ENCODE data around the gene SF3A2.

Gene SF3A2

GRCh38 chr19:2246014-2246620 is 9.5 kb downstream of the SF3A2 start:
- peaks cover 18% of the 10 kb centered on the region for H3K36me3 ChIP-seq (ENCODE audit: control insufficient read depth, insufficient read depth, low read length)
- H3K4ac ChIP-seq (ENCODE audit: low read depth, low read length), result no peak overlapping the region
- H2AK5ac ChIP-seq (ENCODE audit: low read length), result no peak overlapping the region
- H3K18ac ChIP-seq (ENCODE audit: low read length), result no peak overlapping the region
- H4K5ac ChIP-seq (ENCODE audit: low read length), result no peak overlapping the region
- no peak overlapping the region for H3K4me2 ChIP-seq (ENCODE audit: low read length)
- H3K9ac ChIP-seq (ENCODE audit: low read length), result no peak overlapping the region
- H3K79me1 ChIP-seq (ENCODE audit: low read length), result peaks cover 11% of the 10 kb centered on the region
- no peak overlapping the region for H3K27ac ChIP-seq (ENCODE audit: low read depth, low read length)
- H2BK120ac ChIP-seq (ENCODE audit: low read depth, low read length), result no peak overlapping the region
- H3K79me2 ChIP-seq (ENCODE audit: control insufficient read depth, insufficient read depth, low read length), result peaks cover 26% of the 10 kb centered on the region
- no peak overlapping the region for H2BK5ac ChIP-seq (ENCODE audit: low read length)
- H3K4me3 ChIP-seq (ENCODE audit: low read length), result no peak overlapping the region
- no peaks in the 10 kb centered on the region for H3K27me3 ChIP-seq (ENCODE audit: insufficient read depth, low read length, poor library complexity)
- no peak overlapping the region for H2BK15ac ChIP-seq (replicated peaks; ENCODE audit: low read depth)
- no peak overlapping the region for H3K23ac ChIP-seq (ENCODE audit: low read length)
- no CpG with 5 or more reads among the region's 25 CpGs for WGBS (ENCODE audit: extremely low coverage, insufficient coverage, low lambda C conversion rate)
- no peak overlapping the region for H3K56ac ChIP-seq (ENCODE audit: low read length)
- H4K8ac ChIP-seq (ENCODE audit: low read depth, low read length), result no peak overlapping the region
- no peak for DNase-seq
- no peaks in the 10 kb centered on the region for H3K4me1 ChIP-seq (ENCODE audit: control insufficient read depth, low read depth, low read length)

DNA sequence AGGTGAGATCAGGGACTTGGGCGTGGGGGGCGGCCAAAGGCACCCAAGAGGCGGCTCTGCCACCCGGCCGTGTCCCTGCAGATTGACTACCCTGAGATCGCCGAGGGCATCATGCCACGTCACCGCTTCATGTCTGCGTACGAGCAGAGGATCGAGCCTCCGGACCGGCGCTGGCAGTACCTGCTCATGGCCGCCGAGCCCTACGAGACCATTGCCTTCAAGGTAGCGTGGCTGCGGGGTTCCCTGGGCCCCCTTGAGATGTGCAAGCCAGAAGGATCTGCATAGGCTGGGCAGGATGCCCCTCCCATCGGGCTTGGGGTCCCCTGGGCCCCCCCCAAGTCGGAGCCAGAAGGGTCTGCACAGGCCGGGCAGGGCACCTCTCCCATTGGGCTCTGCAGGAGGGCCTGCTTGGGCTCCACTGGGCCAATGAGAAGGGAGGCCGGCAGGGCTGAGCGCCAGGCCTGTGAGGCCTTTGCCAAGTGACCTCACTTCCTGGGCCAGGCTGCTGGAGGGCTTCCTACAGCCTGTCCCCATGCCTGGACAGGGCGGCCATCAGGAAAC is 10.3 kb downstream of the SF3A2 start:
- H2BK120ac ChIP-seq (ENCODE audit: low read depth, low read length), result no peak overlapping the region
- no peak overlapping the region for H3K4ac ChIP-seq (ENCODE audit: low read depth, low read length)
- WGBS (ENCODE audit: extremely low coverage, insufficient coverage, low lambda C conversion rate), result no CpG with 5 or more reads among the region's 26 CpGs
- no peak for DNase-seq
- H2AK5ac ChIP-seq (ENCODE audit: low read length), result no peak overlapping the region
- H3K9ac ChIP-seq (ENCODE audit: low read length), result no peak overlapping the region
- no peak overlapping the region for H2BK15ac ChIP-seq (replicated peaks; ENCODE audit: low read depth)
- H3K4me1 ChIP-seq (ENCODE audit: control insufficient read depth, low read depth, low read length), result no peaks in the 10 kb centered on the region
- peaks cover 18% of the 10 kb centered on the region for H3K36me3 ChIP-seq (ENCODE audit: control insufficient read depth, insufficient read depth, low read length)
- H2BK5ac ChIP-seq (ENCODE audit: low read length), result no peak overlapping the region
- H3K4me3 ChIP-seq (ENCODE audit: low read length), result no peak overlapping the region
- peaks cover 18% of the 10 kb centered on the region for H3K79me2 ChIP-seq (ENCODE audit: control insufficient read depth, insufficient read depth, low read length)
- H4K8ac ChIP-seq (ENCODE audit: low read depth, low read length), result no peak overlapping the region
- H3K79me1 ChIP-seq (ENCODE audit: low read length), result peaks cover 11% of the 10 kb centered on the region
- H3K27me3 ChIP-seq (ENCODE audit: insufficient read depth, low read length, poor library complexity), result no peaks in the 10 kb centered on the region
- H3K27ac ChIP-seq (ENCODE audit: low read depth, low read length), result no peak overlapping the region
- no peak overlapping the region for H3K18ac ChIP-seq (ENCODE audit: low read length)
- no peak overlapping the region for H4K5ac ChIP-seq (ENCODE audit: low read length)
- no peak overlapping the region for H3K56ac ChIP-seq (ENCODE audit: low read length)
- no peak overlapping the region for H3K4me2 ChIP-seq (ENCODE audit: low read length)
- no peak overlapping the region for H3K23ac ChIP-seq (ENCODE audit: low read length)

DNA sequence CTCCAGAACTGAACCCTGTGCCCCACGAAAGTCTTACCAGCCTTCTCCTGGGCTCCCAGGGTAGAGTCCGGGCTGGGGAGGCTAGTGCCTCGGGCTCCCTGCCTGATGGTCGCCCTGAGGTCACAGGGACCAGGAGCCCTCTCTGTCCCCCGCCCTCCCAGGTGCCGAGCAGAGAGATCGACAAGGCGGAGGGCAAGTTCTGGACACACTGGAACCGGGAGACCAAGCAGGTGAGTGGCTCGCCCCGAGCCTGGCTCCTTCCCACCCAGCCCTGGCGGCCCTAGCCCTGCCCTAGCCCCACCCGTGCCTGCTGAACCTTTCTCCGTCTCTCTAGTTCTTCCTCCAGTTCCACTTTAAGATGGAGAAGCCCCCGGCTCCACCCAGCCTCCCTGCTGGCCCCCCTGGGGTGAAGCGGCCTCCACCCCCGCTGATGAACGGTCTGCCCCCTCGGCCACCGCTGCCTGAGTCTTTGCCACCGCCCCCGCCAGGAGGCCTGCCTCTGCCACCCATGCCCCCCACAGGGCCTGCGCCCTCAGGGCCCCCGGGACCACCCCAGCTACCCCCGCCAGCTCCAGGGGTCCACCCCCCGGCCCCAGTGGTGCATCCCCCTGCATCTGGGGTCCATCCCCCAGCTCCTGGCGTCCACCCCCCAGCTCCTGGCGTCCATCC is 10.9 kb downstream of the SF3A2 start:
- Histone ChIP-seq H2BK15ac (replicated peaks; ENCODE audit: low read depth) (no peak overlapping the region), H3K4ac (ENCODE audit: low read depth, low read length) (no peak overlapping the region), H3K9ac (ENCODE audit: low read length) (no peak overlapping the region), H3K36me3 (ENCODE audit: control insufficient read depth, insufficient read depth, low read length) (peaks cover 18% of the 10 kb centered on the region), H2BK5ac (ENCODE audit: low read length) (no peak overlapping the region), H4K5ac (ENCODE audit: low read length) (no peak overlapping the region), H3K79me2 (ENCODE audit: control insufficient read depth, insufficient read depth, low read length) (peaks cover 11% of the 10 kb centered on the region), H2AK5ac (ENCODE audit: low read length) (no peak overlapping the region), H3K4me3 (ENCODE audit: low read length) (no peak overlapping the region), H3K23ac (ENCODE audit: low read length) (no peak overlapping the region), H3K18ac (ENCODE audit: low read length) (no peak overlapping the region), H3K56ac (ENCODE audit: low read length) (no peak overlapping the region), H3K4me1 (ENCODE audit: control insufficient read depth, low read depth, low read length) (no peaks in the 10 kb centered on the region), H4K8ac (ENCODE audit: low read depth, low read length) (no peak overlapping the region), H3K4me2 (ENCODE audit: low read length) (no peak overlapping the region), H2BK120ac (ENCODE audit: low read depth, low read length) (no peak overlapping the region), H3K27ac (ENCODE audit: low read depth, low read length) (no peak overlapping the region), H3K79me1 (ENCODE audit: low read length) (peaks cover 11% of the 10 kb centered on the region), H3K27me3 (ENCODE audit: insufficient read depth, low read length, poor library complexity) (no peaks in the 10 kb centered on the region)
- DNase-seq, result no peak
- no CpG with 5 or more reads among the region's 28 CpGs for whole genome bisulfite sequencing (ENCODE audit: extremely low coverage, insufficient coverage, low lambda C conversion rate)

DNA sequence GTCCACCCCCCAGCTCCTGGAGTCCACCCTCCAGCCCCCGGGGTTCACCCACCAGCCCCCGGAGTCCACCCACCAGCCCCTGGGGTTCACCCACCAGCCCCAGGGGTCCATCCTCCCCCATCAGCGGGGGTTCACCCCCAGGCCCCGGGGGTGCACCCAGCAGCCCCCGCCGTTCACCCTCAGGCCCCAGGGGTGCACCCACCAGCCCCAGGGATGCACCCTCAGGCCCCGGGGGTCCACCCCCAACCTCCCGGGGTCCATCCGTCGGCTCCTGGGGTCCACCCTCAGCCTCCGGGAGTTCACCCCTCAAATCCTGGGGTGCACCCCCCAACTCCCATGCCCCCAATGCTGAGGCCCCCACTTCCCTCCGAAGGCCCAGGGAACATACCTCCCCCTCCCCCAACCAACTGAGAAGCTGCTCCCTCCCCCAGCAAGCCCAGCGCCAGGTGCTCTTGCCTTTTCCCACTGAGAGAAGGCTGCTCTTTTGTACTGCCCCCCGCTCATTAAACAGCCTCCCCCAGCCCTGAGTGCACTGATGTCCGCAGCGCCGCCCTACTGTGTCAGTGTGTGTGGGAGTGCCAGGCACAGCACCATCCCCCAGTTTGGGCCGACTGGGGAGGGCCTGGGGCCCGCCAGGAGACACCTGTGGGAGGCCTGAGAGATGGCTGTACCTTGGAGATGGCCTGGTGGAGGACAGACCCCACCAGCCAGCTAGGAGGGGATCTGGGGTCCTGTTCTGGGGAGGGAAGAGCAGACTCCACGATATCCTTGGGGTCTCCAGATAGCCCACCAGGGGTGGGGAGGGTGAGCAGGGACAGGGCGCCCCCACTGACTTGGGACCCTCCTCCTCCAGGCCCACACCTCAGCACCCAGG is 11.7 kb downstream of the SF3A2 start:
- Histone ChIP-seq H3K18ac (ENCODE audit: low read length) (no peak overlapping the region), H3K9ac (ENCODE audit: low read length) (no peak overlapping the region), H2BK5ac (ENCODE audit: low read length) (no peak overlapping the region), H3K23ac (ENCODE audit: low read length) (no peak overlapping the region), H2AK5ac (ENCODE audit: low read length) (no peak overlapping the region), H3K4me3 (ENCODE audit: low read length) (no peak overlapping the region), H3K56ac (ENCODE audit: low read length) (no peak overlapping the region), H4K5ac (ENCODE audit: low read length) (no peak overlapping the region), H3K4ac (ENCODE audit: low read depth, low read length) (no peak overlapping the region), H3K79me1 (ENCODE audit: low read length) (peaks cover 7% of the 10 kb centered on the region), H3K27me3 (ENCODE audit: insufficient read depth, low read length, poor library complexity) (no peaks in the 10 kb centered on the region), H2BK120ac (ENCODE audit: low read depth, low read length) (no peak overlapping the region), H4K8ac (ENCODE audit: low read depth, low read length) (no peak overlapping the region), H3K36me3 (ENCODE audit: control insufficient read depth, insufficient read depth, low read length) (peaks cover 18% of the 10 kb centered on the region), H3K4me1 (ENCODE audit: control insufficient read depth, low read depth, low read length) (no peaks in the 10 kb centered on the region), H3K4me2 (ENCODE audit: low read length) (no peak overlapping the region), H3K27ac (ENCODE audit: low read depth, low read length) (no peak overlapping the region), H2BK15ac (replicated peaks; ENCODE audit: low read depth) (no peak overlapping the region), H3K79me2 (ENCODE audit: control insufficient read depth, insufficient read depth, low read length) (peaks cover 3% of the 10 kb centered on the region)
- no peak for DNase-seq
- WGBS (ENCODE audit: extremely low coverage, insufficient coverage, low lambda C conversion rate), result no CpG with 5 or more reads among the region's 21 CpGs

DNA sequence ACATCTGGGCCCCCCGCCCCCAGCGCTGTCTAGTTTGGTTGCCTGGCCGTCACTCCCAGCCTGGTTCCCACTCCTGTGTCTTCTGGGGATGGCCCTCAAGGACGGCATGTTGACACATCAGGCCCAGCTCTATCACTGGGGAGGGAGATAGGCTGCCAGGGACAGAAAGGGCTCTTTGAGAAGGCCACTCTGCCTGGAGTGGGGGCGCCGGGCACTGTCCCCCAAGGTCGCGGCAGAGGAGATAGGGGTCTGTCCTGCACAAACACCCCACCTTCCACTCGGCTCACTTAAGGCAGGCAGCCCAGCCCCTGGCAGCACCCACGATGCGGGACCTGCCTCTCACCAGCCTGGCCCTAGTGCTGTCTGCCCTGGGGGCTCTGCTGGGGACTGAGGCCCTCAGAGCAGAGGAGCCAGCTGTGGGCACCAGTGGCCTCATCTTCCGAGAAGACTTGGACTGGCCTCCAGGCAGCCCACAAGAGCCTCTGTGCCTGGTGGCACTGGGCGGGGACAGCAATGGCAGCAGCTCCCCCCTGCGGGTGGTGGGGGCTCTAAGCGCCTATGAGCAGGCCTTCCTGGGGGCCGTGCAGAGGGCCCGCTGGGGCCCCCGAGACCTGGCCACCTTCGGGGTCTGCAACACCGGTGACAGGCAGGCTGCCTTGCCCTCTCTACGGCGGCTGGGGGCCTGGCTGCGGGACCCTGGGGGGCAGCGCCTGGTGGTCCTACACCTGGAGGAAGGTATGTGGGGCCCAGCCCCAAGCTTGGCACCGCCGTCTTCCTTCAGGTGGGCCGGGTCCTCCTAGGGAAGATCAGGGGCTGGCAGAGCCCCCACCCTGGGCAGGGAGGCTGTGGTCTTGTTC is 12.6 kb downstream of the SF3A2 start, which contains the start of gene AMH:
Gene AMH, plus strand, starts transcription at position 314 of the 857 bp plus-strand sequence. Its CDS starts 10 bp downstream, at position 324.
- Histone ChIP-seq H3K4me2 (ENCODE audit: low read length) (no peak within 1 kb of the TSS), H3K27ac (ENCODE audit: low read depth, low read length) (no peak within 1 kb of the TSS), H3K79me2 (ENCODE audit: control insufficient read depth, insufficient read depth, low read length) (no peaks in the 10 kb centered on the region), H4K5ac (ENCODE audit: low read length) (no peak within 1 kb of the TSS), H3K36me3 (ENCODE audit: control insufficient read depth, insufficient read depth, low read length) (peaks cover 15% of the 10 kb centered on the region), H3K27me3 (ENCODE audit: insufficient read depth, low read length, poor library complexity) (no peaks in the 10 kb centered on the region), H3K4me3 (ENCODE audit: low read length) (no peak within 1 kb of the TSS), H3K23ac (ENCODE audit: low read length) (no peak within 1 kb of the TSS), H2BK120ac (ENCODE audit: low read depth, low read length) (no peak within 1 kb of the TSS), H4K8ac (ENCODE audit: low read depth, low read length) (no peak within 1 kb of the TSS), H3K18ac (ENCODE audit: low read length) (no peak within 1 kb of the TSS), H3K79me1 (ENCODE audit: low read length) (peaks cover 3% of the 10 kb centered on the region), H3K4me1 (ENCODE audit: control insufficient read depth, low read depth, low read length) (no peaks in the 10 kb centered on the region), H3K56ac (ENCODE audit: low read length) (no peak within 1 kb of the TSS), H3K4ac (ENCODE audit: low read depth, low read length) (no peak within 1 kb of the TSS), H2AK5ac (ENCODE audit: low read length) (no peak within 1 kb of the TSS), H2BK15ac (replicated peaks; ENCODE audit: low read depth) (no peak within 1 kb of the TSS), H2BK5ac (ENCODE audit: low read length) (no peak within 1 kb of the TSS), H3K9ac (ENCODE audit: low read length) (no peak within 1 kb of the TSS)
- WGBS (ENCODE audit: extremely low coverage, insufficient coverage, low lambda C conversion rate), result no CpG with 5 or more reads among the region's 27 CpGs
- DNase-seq, result no peak
